PC-3 (cell line): Measurements from ENCODE around the gene PLEKHG3.

Experiments used
- CTCF ChIP-seq: fragments of 300-600 bp; sonication (generic); conservative IDR thresholded peaks from 2 replicates; pipeline ENCODE4 v1.5.1; 2017; ENCODE audit warnings: antibody characterized with exemption, low read depth, mild to moderate bottlenecking, low read length
- EZH2 ChIP-seq: fragments of 300-600 bp; sonication (generic); IDR thresholded peaks from one replicate; pipeline ENCODE4 v1.6.1; 2017; ENCODE audit warnings: antibody characterized with exemption, mild to moderate bottlenecking, low read length; ENCODE audit not compliant: unreplicated experiment
- EZH2phosphoT487 ChIP-seq: fragments of 300-600 bp; sonication (generic); IDR thresholded peaks from 2 replicates; pipeline ENCODE4 v1.6.1; 2018; ENCODE audit warnings: mild to moderate bottlenecking, antibody characterized with exemption, low read length, borderline replicate concordance

- TF ChIP-seq CTCF (no peak), EZH2 (no peak), EZH2phosphoT487 (no peak)
Measured at GRCh38 chr14:64698903-64699302, 5.3 kb upstream of the PLEKHG3 start.
